ENCODE data around the gene GADD45G. TPM values are rescaled to one million over a fixed set of nuclear protein-coding genes. Genes with fewer than 3 reads are reported as not detected.

Gene GADD45G
- 1 to 10 TPM; 1.5 to 3.7 TPM for total RNA-seq
- polyA plus RNA-seq: under 1 TPM in 2 of 3 donors, not detected in 1; 0.21 to 0.25 TPM
- total RNA-seq: 1.2 to 20.7 (median 5.2) reads per million in 6 experiments

- peak within 1 kb of the TSS; percentile 74 to 90 (median 88) for H3K4me3 Mint-ChIP-seq
- H3K27ac Mint-ChIP-seq: peak within 1 kb of the TSS in 9 of 10 donors; percentile 31 to 88 (median 70)
- peaks cover 11 to 40% (median 28%) of the 10 kb centered on the region in 4 donors for H3K4me1 Mint-ChIP-seq
- H3K9me3 Mint-ChIP-seq: no peaks in the 10 kb centered on the region
- H3K36me3 Mint-ChIP-seq: no peaks in the 10 kb centered on the region
- peaks cover 0 to 9% (median 1%) of the 10 kb centered on the region in 5 donors for H3K27me3 Mint-ChIP-seq
- POLR2A ChIA-PET: interaction anchor here (0.7 to 0.8 kb wide), 2 partner anchors 207 to 314 kb away, joined by 4 to 6 read pairs; no protein-coding TSS in a partner anchor
- ATAC-seq: peak; percentile 74 to 75
- DNase-seq: peak; percentile 72 to 92 (median 82)
Observed at GRCh38 chr9:89604729-89605464, at the start of gene GADD45G. TSS of gene GADD45G (plus strand) at chr9:89605012. CDS start at chr9:89605122, 110 bp downstream.

- H3K36me3 Mint-ChIP-seq: no peaks in the 10 kb centered on the region
- H3K9me3 Mint-ChIP-seq: no peaks in the 10 kb centered on the region
- ATAC-seq (no peak), DNase-seq (no peak)
- H3K27me3 Mint-ChIP-seq: peaks cover 0 to 3% (median 0%) of the 10 kb centered on the region in 5 donors
- H3K4me3 Mint-ChIP-seq: no peak overlapping the region
- POLR2A ChIA-PET: interaction anchor here (1.0 to 2.1 kb wide), 3 partner anchors 31 to 129 kb away, joined by 3 to 8 read pairs (median 4); no protein-coding TSS in a partner anchor
- H3K4me1 Mint-ChIP-seq: peaks cover 12 to 32% (median 31%) of the 10 kb centered on the region in 4 donors
- H3K27ac Mint-ChIP-seq: peak overlapping the region in 3 of 10 donors; percentile 15 to 58 (median 35)
Observed at GRCh38 chr9:89555036-89555415, 49.8 kb upstream of the GADD45G start.

- POLR2A ChIA-PET: interaction anchor here (0.7 to 2.1 kb wide), 5 partner anchors 92 to 184 kb away, joined by 3 to 8 read pairs (median 4); no protein-coding TSS in a partner anchor
- Mint-ChIP-seq H3K36me3 (no peaks in the 10 kb centered on the region), H3K27me3 (peaks cover 0 to 3% (median 0%) of the 10 kb centered on the region in 5 donors), H3K9me3 (no peaks in the 10 kb centered on the region), H3K27ac (peak overlapping the region in 8 of 10 donors; percentile 16 to 87 (median 74)), H3K4me3 (peak overlapping the region in 6 of 10 donors; percentile 37 to 67 (median 54)), H3K4me1 (peaks cover 12 to 31% (median 26%) of the 10 kb centered on the region in 4 donors)
- no peak for DNase-seq
- ATAC-seq: peak; percentile 14 to 31
Observed at GRCh38 chr9:89555451-89556375, 49.1 kb upstream of the GADD45G start.

- no peak for DNase-seq
- no peak for ATAC-seq
- Mint-ChIP-seq H3K27me3 (peaks cover 0 to 3% (median 0%) of the 10 kb centered on the region in 5 donors), H3K27ac (no peak overlapping the region), H3K4me1 (peaks cover 12 to 31% (median 26%) of the 10 kb centered on the region in 4 donors), H3K9me3 (no peaks in the 10 kb centered on the region), H3K4me3 (no peak overlapping the region), H3K36me3 (no peaks in the 10 kb centered on the region)
- POLR2A ChIA-PET: interaction anchor here (0.6 kb wide), 1 partner anchor 239 kb away, joined by 3 read pairs; no protein-coding TSS in a partner anchor
Observed at GRCh38 chr9:89558196-89558899, 46.5 kb upstream of the GADD45G start.

- Mint-ChIP-seq H3K4me3 (no peak overlapping the region), H3K36me3 (no peaks in the 10 kb centered on the region), H3K27me3 (peaks cover 0 to 3% (median 0%) of the 10 kb centered on the region in 5 donors), H3K27ac (peak overlapping the region in 1 of 10 donors; percentile 11), H3K9me3 (no peaks in the 10 kb centered on the region), H3K4me1 (peaks cover 12 to 31% (median 26%) of the 10 kb centered on the region in 4 donors)
- POLR2A ChIA-PET: no interaction called here
- DNase-seq (no peak), ATAC-seq (no peak)
Observed at GRCh38 chr9:89558948-89559347, 45.9 kb upstream of the GADD45G start.

GRCh38 chr9:89562186-89562814 lies 42.5 kb upstream of the GADD45G start:
- peak overlapping the region in 1 of 10 donors; percentile 25 for H3K27ac Mint-ChIP-seq
- H3K4me3 Mint-ChIP-seq: no peak overlapping the region
- ATAC-seq: no peak

GRCh38 chr9:89563571-89564345 lies 41.1 kb upstream of the GADD45G start:
- ATAC-seq: no peak
- no peak overlapping the region for H3K4me3 Mint-ChIP-seq

More at GRCh38 chr9:89562186-89562814, 42.5 kb upstream of the GADD45G start:
- no peak for DNase-seq
- H3K36me3 Mint-ChIP-seq: no peaks in the 10 kb centered on the region
- peaks cover 0 to 3% (median 0%) of the 10 kb centered on the region in 5 donors for H3K27me3 Mint-ChIP-seq
- H3K4me1 Mint-ChIP-seq: peaks cover 3 to 18% (median 13%) of the 10 kb centered on the region in 4 donors
- POLR2A ChIA-PET: no interaction called here
- no peaks in the 10 kb centered on the region for H3K9me3 Mint-ChIP-seq

GRCh38 chr9:89564346-89564878 lies 40.4 kb upstream of the GADD45G start:
- POLR2A ChIA-PET: no interaction called here
- Mint-ChIP-seq H3K4me3 (no peak overlapping the region), H3K36me3 (no peaks in the 10 kb centered on the region), H3K9me3 (no peaks in the 10 kb centered on the region), H3K27me3 (no peaks in the 10 kb centered on the region), H3K27ac (no peak overlapping the region), H3K4me1 (peaks cover 0 to 2% (median 0%) of the 10 kb centered on the region in 4 donors)
- DNase-seq: no peak
- ATAC-seq: no peak

More at GRCh38 chr9:89563571-89564345, 41.1 kb upstream of the GADD45G start:
- POLR2A ChIA-PET: no interaction called here
- peaks cover 0 to 4% (median under 1%) of the 10 kb centered on the region in 4 donors for H3K4me1 Mint-ChIP-seq
- no peaks in the 10 kb centered on the region for H3K36me3 Mint-ChIP-seq
- no peak overlapping the region for H3K27ac Mint-ChIP-seq
- no peak for DNase-seq
- no peaks in the 10 kb centered on the region for H3K9me3 Mint-ChIP-seq
- no peaks in the 10 kb centered on the region for H3K27me3 Mint-ChIP-seq

- peaks cover 0 to 2% (median 0%) of the 10 kb centered on the region in 4 donors for H3K4me1 Mint-ChIP-seq
- no peak overlapping the region for H3K4me3 Mint-ChIP-seq
- H3K9me3 Mint-ChIP-seq: no peaks in the 10 kb centered on the region
- no peaks in the 10 kb centered on the region for H3K27me3 Mint-ChIP-seq
- no peaks in the 10 kb centered on the region for H3K36me3 Mint-ChIP-seq
- DNase-seq (no peak), ATAC-seq (no peak)
- POLR2A ChIA-PET: no interaction called here
- H3K27ac Mint-ChIP-seq: no peak overlapping the region
Observed at GRCh38 chr9:89567649-89568048, 37.2 kb upstream of the GADD45G start.

GRCh38 chr9:89574309-89574708 lies 30.5 kb upstream of the GADD45G start:
- Mint-ChIP-seq H3K4me3 (no peak overlapping the region), H3K9me3 (no peaks in the 10 kb centered on the region), H3K36me3 (no peaks in the 10 kb centered on the region), H3K27ac (peak overlapping the region in 1 of 10 donors; percentile 2), H3K27me3 (peaks cover 0 to 8% (median 5%) of the 10 kb centered on the region in 5 donors), H3K4me1 (peaks cover 2 to 16% (median 11%) of the 10 kb centered on the region in 4 donors)
- no peak for ATAC-seq
- POLR2A ChIA-PET: no interaction called here
- no peak for DNase-seq

GRCh38 chr9:89576404-89576839 lies 28.4 kb upstream of the GADD45G start:
- Mint-ChIP-seq H3K4me1 (peaks cover 11 to 30% (median 25%) of the 10 kb centered on the region in 4 donors), H3K9me3 (no peaks in the 10 kb centered on the region), H3K4me3 (no peak overlapping the region), H3K27ac (peak overlapping the region in 1 of 10 donors; percentile 17), H3K27me3 (peaks cover 7 to 17% (median 12%) of the 10 kb centered on the region in 5 donors), H3K36me3 (no peaks in the 10 kb centered on the region)
- POLR2A ChIA-PET: no interaction called here
- peak in 5 of 10 donors; percentile 14 to 57 (median 46) for DNase-seq
- no peak for ATAC-seq

Measured in naive thymus-derived CD8-positive, alpha-beta T cell (primary cell).